ENCODE measurements around the gene AMTN. TPM values are rescaled to one million over a fixed set of nuclear protein-coding genes. Genes with fewer than 3 reads are reported as not detected.
"Not testable (repeated sequence)": the region's sequence is repeated elsewhere in the genome, so short reads cannot be mapped to it uniquely, and the experiment has no call there.

AMTN gene
- total RNA-seq, 2 experiments from 2014 or later = not detected

- H3K36me3 Mint-ChIP-seq (ENCODE audit: low read depth) = no peaks in the 10 kb centered on the region
- no peak overlapping the region for H3K27ac Mint-ChIP-seq
- ChIA-PET CTCF (no interaction called here), POLR2A (no interaction called here)
- peaks cover 6% of the 10 kb centered on the region for H3K27me3 Mint-ChIP-seq
- intact Hi-C loops (cut with DNase I, micrococcal nuclease) = no loop called here
- no peaks in the 10 kb centered on the region for H3K4me1 Mint-ChIP-seq
- ATAC-seq (no peak), DNase-seq (no peak)
- no peak overlapping the region for H3K4me3 Mint-ChIP-seq
- H3K9me3 Mint-ChIP-seq (ENCODE audit: low read depth) = no peaks in the 10 kb centered on the region
Measured at GRCh38 chr4:70518716-70519115, 347 bp downstream of the AMTN start.

GRCh38 chr4:70522626-70523025 is 4.3 kb downstream of the AMTN start:
- intact Hi-C loops (cut with DNase I, micrococcal nuclease) = no loop called here
- ChIA-PET POLR2A (no interaction called here), CTCF (no interaction called here)
- DNase-seq (no peak), ATAC-seq (no peak)
- no peak overlapping the region for H3K27ac Mint-ChIP-seq
- no peak overlapping the region for H3K4me3 Mint-ChIP-seq
- H3K36me3 Mint-ChIP-seq (ENCODE audit: low read depth) = no peaks in the 10 kb centered on the region
- peaks cover 5% of the 10 kb centered on the region for H3K27me3 Mint-ChIP-seq
- no peaks in the 10 kb centered on the region for H3K4me1 Mint-ChIP-seq
- no peaks in the 10 kb centered on the region for H3K9me3 Mint-ChIP-seq (ENCODE audit: low read depth)

- Mint-ChIP-seq H3K27me3 (peaks cover 12% of the 10 kb centered on the region), H3K4me1 (no peaks in the 10 kb centered on the region), H3K9me3 (ENCODE audit: low read depth) (no peaks in the 10 kb centered on the region), H3K27ac (no peak overlapping the region), H3K4me3 (no peak overlapping the region), H3K36me3 (ENCODE audit: low read depth) (no peaks in the 10 kb centered on the region)
- POLR2A ChIA-PET = no interaction called here
- DNase-seq (no peak), ATAC-seq (no peak)
- intact Hi-C loops (cut with DNase I, micrococcal nuclease) = no loop called here
- CTCF ChIA-PET = no interaction called here
Measured at GRCh38 chr4:70530997-70531396, 12.6 kb downstream of the AMTN start.

- Mint-ChIP-seq H3K27me3 (peaks cover 12% of the 10 kb centered on the region), H3K9me3 (ENCODE audit: low read depth) (no peaks in the 10 kb centered on the region), H3K36me3 (ENCODE audit: low read depth) (no peaks in the 10 kb centered on the region), H3K27ac (no peak overlapping the region), H3K4me3 (no peak overlapping the region), H3K4me1 (no peaks in the 10 kb centered on the region)
- ChIA-PET CTCF (interaction anchor here (0.7 kb wide), 1 partner anchor 576 kb away, joined by 3 read pairs; no protein-coding TSS in a partner anchor), POLR2A (no interaction called here)
- no peak for ATAC-seq
- intact Hi-C loops (cut with DNase I, micrococcal nuclease) = no loop called here
- no peak for DNase-seq
Measured at GRCh38 chr4:70531981-70532380, 13.6 kb downstream of the AMTN start.

- ATAC-seq = no peak
- POLR2A ChIA-PET = no interaction called here
- Mint-ChIP-seq H3K4me1 (no peaks in the 10 kb centered on the region), H3K27me3 (peaks cover 12% of the 10 kb centered on the region), H3K9me3 (ENCODE audit: low read depth) (no peaks in the 10 kb centered on the region), H3K36me3 (ENCODE audit: low read depth) (no peaks in the 10 kb centered on the region), H3K4me3 (no peak overlapping the region), H3K27ac (no peak overlapping the region)
- no peak for DNase-seq
- intact Hi-C loops (cut with DNase I, micrococcal nuclease) = no loop called here
- CTCF ChIA-PET = no interaction called here
Measured at GRCh38 chr4:70533211-70533610, 14.8 kb downstream of the AMTN start.

- CTCF ChIA-PET = no interaction called here
- Mint-ChIP-seq H3K27ac (no peak overlapping the region), H3K36me3 (ENCODE audit: low read depth) (no peaks in the 10 kb centered on the region), H3K27me3 (peaks cover 11% of the 10 kb centered on the region), H3K9me3 (ENCODE audit: low read depth) (no peaks in the 10 kb centered on the region), H3K4me3 (no peak overlapping the region), H3K4me1 (no peaks in the 10 kb centered on the region)
- ATAC-seq (no peak), DNase-seq (no peak)
- intact Hi-C loops (cut with DNase I, micrococcal nuclease) = no loop called here
- POLR2A ChIA-PET = no interaction called here
Measured at GRCh38 chr4:70533791-70534190, 15.4 kb downstream of the AMTN start.

GRCh38 chr4:70534886-70535285 is 16.5 kb downstream of the AMTN start:
- H3K4me3 Mint-ChIP-seq; intact Hi-C loops (cut with DNase I, micrococcal nuclease); DNase-seq; H3K27ac Mint-ChIP-seq; H3K36me3 Mint-ChIP-seq (ENCODE audit: low read depth); H3K9me3 Mint-ChIP-seq (ENCODE audit: low read depth); ATAC-seq; POLR2A ChIA-PET; H3K4me1 Mint-ChIP-seq: not testable (repeated sequence)
- CTCF ChIA-PET = interaction anchor here (1.3 kb wide), 1 partner anchor 24 kb away, joined by 3 read pairs; no protein-coding TSS in a partner anchor
- H3K27me3 Mint-ChIP-seq = peaks cover 11% of the 10 kb centered on the region

GRCh38 chr4:70538869-70539268 is 20.5 kb downstream of the AMTN start:
- DNase-seq = no peak
- intact Hi-C loops (cut with DNase I, micrococcal nuclease) = no loop called here
- H3K27ac Mint-ChIP-seq = no peak overlapping the region
- H3K9me3 Mint-ChIP-seq (ENCODE audit: low read depth) = no peaks in the 10 kb centered on the region
- H3K4me1 Mint-ChIP-seq = no peaks in the 10 kb centered on the region
- no peaks in the 10 kb centered on the region for H3K36me3 Mint-ChIP-seq (ENCODE audit: low read depth)
- POLR2A ChIA-PET = no interaction called here
- no peak overlapping the region for H3K4me3 Mint-ChIP-seq
- CTCF ChIA-PET = no interaction called here
- no peak for ATAC-seq
- peaks cover 12% of the 10 kb centered on the region for H3K27me3 Mint-ChIP-seq

- DNase-seq (no peak), ATAC-seq (no peak)
- Mint-ChIP-seq H3K4me3 (no peak overlapping the region), H3K27me3 (peaks cover 16% of the 10 kb centered on the region), H3K27ac (no peak overlapping the region), H3K36me3 (ENCODE audit: low read depth) (no peaks in the 10 kb centered on the region), H3K9me3 (ENCODE audit: low read depth) (no peaks in the 10 kb centered on the region), H3K4me1 (no peaks in the 10 kb centered on the region)
- ChIA-PET CTCF (no interaction called here), POLR2A (no interaction called here)
- intact Hi-C loops (cut with DNase I, micrococcal nuclease) = no loop called here
Measured at GRCh38 chr4:70544279-70544868, 26.0 kb downstream of the AMTN start.

- H3K4me1 Mint-ChIP-seq = no peaks in the 10 kb centered on the region
- ChIA-PET POLR2A (no interaction called here), CTCF (interaction anchor here (0.7 to 1.1 kb wide), 2 partner anchors 12 to 676 kb away, joined by 3 read pairs; no protein-coding TSS in a partner anchor)
- intact Hi-C loops (cut with DNase I, micrococcal nuclease) = no loop called here
- H3K4me3 Mint-ChIP-seq = no peak overlapping the region
- H3K9me3 Mint-ChIP-seq (ENCODE audit: low read depth) = peaks cover 6% of the 10 kb centered on the region
- H3K36me3 Mint-ChIP-seq (ENCODE audit: low read depth) = no peaks in the 10 kb centered on the region
- H3K27me3 Mint-ChIP-seq = peaks cover 3% of the 10 kb centered on the region
- no peak overlapping the region for H3K27ac Mint-ChIP-seq
- ATAC-seq (no peak), DNase-seq (no peak)
Measured at GRCh38 chr4:70556856-70557255, 38.5 kb downstream of the AMTN start.

- Mint-ChIP-seq H3K36me3 (ENCODE audit: low read depth) (no peaks in the 10 kb centered on the region), H3K27me3 (no peaks in the 10 kb centered on the region), H3K27ac (no peak overlapping the region), H3K4me1 (no peaks in the 10 kb centered on the region), H3K4me3 (no peak overlapping the region), H3K9me3 (ENCODE audit: low read depth) (peaks cover 6% of the 10 kb centered on the region)
- POLR2A ChIA-PET = no interaction called here
- ATAC-seq (no peak), DNase-seq (peak; percentile 64)
- CTCF ChIA-PET = interaction anchor here (0.6 to 1.9 kb wide), 8 partner anchors 9 to 869 kb away, joined by 3 to 5 read pairs (median 3); no protein-coding TSS in a partner anchor
- intact Hi-C loops (cut with DNase I, micrococcal nuclease) = loop anchor here in 1 of 2 experiments (2.0 kb wide), 1 partner anchor 871 kb away; no protein-coding TSS in a partner anchor
Measured at GRCh38 chr4:70559211-70559830, 41.0 kb downstream of the AMTN start.

GRCh38 chr4:70559924-70560323 is 41.6 kb downstream of the AMTN start:
- Mint-ChIP-seq H3K4me3 (no peak overlapping the region), H3K9me3 (ENCODE audit: low read depth) (peaks cover 6% of the 10 kb centered on the region), H3K36me3 (ENCODE audit: low read depth) (no peaks in the 10 kb centered on the region), H3K27ac (no peak overlapping the region), H3K4me1 (no peaks in the 10 kb centered on the region), H3K27me3 (no peaks in the 10 kb centered on the region)
- ATAC-seq (no peak), DNase-seq (no peak)
- intact Hi-C loops (cut with DNase I, micrococcal nuclease) = loop anchor here in 1 of 2 experiments (2.0 kb wide), 1 partner anchor 871 kb away; no protein-coding TSS in a partner anchor
- CTCF ChIA-PET = interaction anchor here (1.2 to 1.9 kb wide), 2 partner anchors 13 to 869 kb away, joined by 4 to 5 read pairs; no protein-coding TSS in a partner anchor
- POLR2A ChIA-PET = no interaction called here

Measured in activated CD4-positive, alpha-beta T cell treated with anti-CD3 and anti-CD28 coated beads for 36 hours (primary cell).